Ectodermal cell (in vitro differentiated cells): Measurements from ENCODE around the gene TOMT.
"Not testable (repeated sequence)": the region's sequence is repeated elsewhere in the genome, so short reads cannot be mapped to it uniquely, and the experiment has no call there.

Source experiments
- H3K27ac ChIP-seq: 2 replicates; pipeline ENCODE4 v1.7.0; 2013; ENCODE audit warnings: mild to moderate bottlenecking, low read depth, low read length; ENCODE audit not compliant: insufficient read depth, poor library complexity, severe bottlenecking
- H3K27me3 ChIP-seq: 2 replicates; pipeline ENCODE4 v1.7.0; 2013; ENCODE audit warnings: mild to moderate bottlenecking, low read length; ENCODE audit not compliant: insufficient read depth, control insufficient read depth, poor library complexity, severe bottlenecking
- H3K36me3 ChIP-seq: one replicate; pipeline ENCODE4 v1.7.0; 2013; ENCODE audit warnings: low read length; ENCODE audit not compliant: control insufficient read depth, insufficient read depth
- H3K4me1 ChIP-seq: one replicate; pipeline ENCODE4 v1.7.0; 2013; ENCODE audit warnings: low read length; ENCODE audit not compliant: control insufficient read depth, insufficient read depth
- H3K4me3 ChIP-seq: 2 replicates; pipeline ENCODE4 v1.7.0; 2013; ENCODE audit warnings: low read depth, low read length, control low read depth; ENCODE audit not compliant: insufficient read depth
- H3K9me3 ChIP-seq: 2 replicates; pipeline ENCODE4 v1.7.0; 2013; ENCODE audit warnings: mild to moderate bottlenecking, low read length, moderate library complexity; ENCODE audit not compliant: control insufficient read depth
- WGBS, 2 experiments: methylation state at CpG; one replicate each; pipeline ENCODE4 v1.1.7; 2013; ENCODE audit warnings: missing lambda C conversion rate in 2 of 2; 5-methylcytosine and 5-hydroxymethylcytosine counted together

TOMT gene

DNA sequence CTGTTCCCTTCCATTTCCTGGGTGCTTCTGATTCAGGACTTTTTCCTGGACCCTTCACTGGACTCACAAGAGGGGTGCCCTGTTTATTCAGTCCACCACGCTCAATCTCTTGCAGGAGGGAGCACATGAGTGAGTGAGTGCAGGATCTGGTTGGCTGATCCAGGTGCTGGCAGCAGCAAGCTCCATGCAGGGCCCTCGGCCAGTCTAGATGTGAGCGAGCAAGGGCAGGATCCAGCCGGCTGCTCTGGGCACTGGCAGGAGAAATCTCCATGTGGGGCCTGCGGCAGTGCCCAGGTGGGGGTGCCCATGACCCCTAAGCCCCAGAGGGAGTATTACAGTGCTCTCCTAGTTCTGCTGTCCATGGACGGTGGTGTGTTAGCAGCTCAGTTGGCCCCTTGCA is 18.3 kb downstream of the TOMT start:
- Histone ChIP-seq H3K27me3 (peaks cover 4% of the 10 kb centered on the region), H3K4me1 (no peaks in the 10 kb centered on the region), H3K9me3 (no peaks in the 10 kb centered on the region), H3K27ac (no peak overlapping the region), H3K4me3 (no peak overlapping the region), H3K36me3 (no peaks in the 10 kb centered on the region)
- 90 to 91% methylated on average over 6 of the region's 6 CpGs for WGBS, 2 experiments

DNA sequence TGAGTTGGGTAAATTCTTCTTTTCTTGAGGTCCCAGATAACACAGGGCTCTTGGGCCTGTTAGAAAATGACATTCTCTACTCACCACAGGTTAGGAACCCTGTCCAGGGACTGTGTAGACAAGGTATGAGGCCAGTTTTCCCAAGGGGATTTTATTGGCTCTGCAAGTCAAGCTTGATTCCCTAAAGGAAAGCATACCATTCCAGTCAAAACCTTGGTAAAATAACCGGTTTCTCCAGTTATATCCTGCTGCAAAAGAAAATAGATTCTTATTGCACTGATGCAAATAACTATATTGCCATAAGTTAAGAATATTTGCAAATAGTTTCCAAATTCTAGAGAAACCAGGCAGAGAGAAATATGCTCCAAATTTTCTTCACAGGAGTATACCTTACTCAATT is 20.2 kb downstream of the TOMT start:
- H3K4me3 ChIP-seq: no peak overlapping the region
- H3K27ac ChIP-seq: no peak overlapping the region
- H3K36me3 ChIP-seq: no peaks in the 10 kb centered on the region
- H3K9me3 ChIP-seq: no peaks in the 10 kb centered on the region
- H3K4me1 ChIP-seq: no peaks in the 10 kb centered on the region
- peaks cover 4% of the 10 kb centered on the region for H3K27me3 ChIP-seq
- 77% methylated on average over 1 of the region's 1 CpG; no CpG with 5 or more reads in 1 of the 2 experiments for WGBS, 2 experiments

DNA sequence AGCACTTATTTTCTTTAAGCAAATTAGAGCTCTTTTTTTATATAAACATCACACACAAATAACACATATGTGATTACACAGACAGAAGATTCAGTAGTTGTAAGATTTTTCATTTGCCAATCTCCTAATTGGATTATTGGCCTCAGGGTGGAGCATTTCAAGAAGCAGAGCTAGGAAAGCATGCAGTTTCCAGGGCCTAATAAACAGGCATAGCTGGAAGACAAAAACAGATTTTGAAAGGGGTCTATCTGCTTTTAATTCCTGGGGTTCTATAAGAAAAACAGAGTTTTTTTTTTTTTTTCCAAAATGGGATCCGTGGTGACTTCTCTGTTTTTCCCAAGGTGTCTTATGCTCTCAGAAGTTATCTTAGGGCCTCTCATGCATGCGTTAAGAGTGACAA is 22.2 kb downstream of the TOMT start:
- 49 to 58% methylated on average over 2 of the region's 2 CpGs for WGBS, 2 experiments
- no peak overlapping the region for H3K27ac ChIP-seq
- no peaks in the 10 kb centered on the region for H3K9me3 ChIP-seq
- no peak overlapping the region for H3K4me3 ChIP-seq
- H3K4me1 ChIP-seq: no peaks in the 10 kb centered on the region
- peaks cover 3% of the 10 kb centered on the region for H3K27me3 ChIP-seq
- no peaks in the 10 kb centered on the region for H3K36me3 ChIP-seq

DNA sequence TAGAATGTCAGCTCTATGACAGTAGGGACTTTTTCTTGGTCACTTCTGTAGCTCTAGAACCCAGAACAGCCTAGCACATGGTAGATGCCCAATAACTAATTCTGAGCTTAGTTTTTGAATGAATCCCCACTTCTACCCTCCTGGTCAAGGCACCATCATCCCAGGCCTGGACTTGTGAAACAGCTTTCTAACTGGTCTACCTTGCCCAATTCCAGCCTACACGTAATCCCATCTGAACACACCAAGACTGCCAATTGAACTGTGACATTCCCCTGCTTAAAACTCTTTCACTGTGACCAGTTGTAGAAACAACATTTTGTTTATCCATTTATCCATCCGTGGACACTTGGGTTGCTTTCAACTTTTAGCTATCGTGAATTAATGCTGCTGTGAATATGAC is 23.7 kb downstream of the TOMT start:
- 88 to 89% methylated on average over 3 of the region's 3 CpGs for WGBS, 2 experiments
- Histone ChIP-seq H3K4me3 (no peak overlapping the region), H3K4me1 (no peaks in the 10 kb centered on the region), H3K27ac (no peak overlapping the region), H3K36me3 (no peaks in the 10 kb centered on the region), H3K27me3 (peaks cover 5% of the 10 kb centered on the region), H3K9me3 (no peaks in the 10 kb centered on the region)

DNA sequence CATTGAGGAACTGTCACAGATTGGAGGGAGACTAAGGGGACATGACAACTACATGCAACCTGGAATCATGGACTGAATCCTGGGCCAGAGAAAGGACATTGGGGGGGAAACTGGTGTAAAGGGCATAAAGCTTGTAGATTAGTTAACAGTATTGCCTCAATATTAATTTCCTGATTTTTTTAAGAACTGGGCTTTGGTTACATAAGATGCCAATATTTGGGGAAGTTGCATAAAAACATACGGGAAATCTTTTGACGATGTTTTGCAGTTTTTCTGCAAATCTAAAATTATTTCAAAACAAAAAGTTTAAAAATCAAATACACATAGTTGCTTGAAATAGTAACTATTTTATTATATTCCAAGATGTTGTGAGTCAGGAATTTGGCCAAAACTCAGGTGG is 26.9 kb downstream of the TOMT start:
- no peaks in the 10 kb centered on the region for H3K36me3 ChIP-seq
- H3K9me3 ChIP-seq: no peaks in the 10 kb centered on the region
- no peak overlapping the region for H3K27ac ChIP-seq
- H3K4me1 ChIP-seq: no peaks in the 10 kb centered on the region
- no CpG with 5 or more reads among the region's 2 CpGs for WGBS, 2 experiments
- H3K27me3 ChIP-seq: peaks cover 5% of the 10 kb centered on the region
- no peak overlapping the region for H3K4me3 ChIP-seq

DNA sequence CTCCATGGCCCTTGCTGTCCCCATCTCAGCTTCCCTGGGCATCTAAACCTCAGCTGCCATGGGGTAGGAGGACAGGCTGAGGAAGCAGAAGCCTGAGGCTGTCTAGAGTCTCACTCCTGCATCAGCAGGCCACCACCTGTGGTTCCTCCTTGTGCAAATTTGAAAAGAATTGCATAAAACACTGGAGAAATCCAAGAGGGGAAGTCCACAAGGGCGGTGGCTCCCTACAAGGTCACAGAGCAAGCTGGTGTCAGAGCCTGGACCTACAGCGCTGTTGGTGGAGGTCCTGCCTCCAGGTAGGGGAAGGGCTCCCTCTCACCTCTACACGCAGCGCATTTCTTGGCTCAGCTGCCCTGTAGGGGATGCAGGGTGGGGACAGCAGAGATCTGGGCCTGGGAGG is 29.7 kb downstream of the TOMT start, which contains the start of gene FOLR3:
FOLR3 (plus strand) TSS at position 253 of the 400 bp plus-strand sequence. CDS start 228 bp downstream, outside the sequence.
- H3K27me3 ChIP-seq, H3K36me3 ChIP-seq, H3K27ac ChIP-seq, H3K4me3 ChIP-seq, H3K4me1 ChIP-seq, H3K9me3 ChIP-seq: not testable (repeated sequence)
- 89 to 92% methylated on average over 4 of the region's 4 CpGs for whole genome bisulfite sequencing, 2 experiments

DNA sequence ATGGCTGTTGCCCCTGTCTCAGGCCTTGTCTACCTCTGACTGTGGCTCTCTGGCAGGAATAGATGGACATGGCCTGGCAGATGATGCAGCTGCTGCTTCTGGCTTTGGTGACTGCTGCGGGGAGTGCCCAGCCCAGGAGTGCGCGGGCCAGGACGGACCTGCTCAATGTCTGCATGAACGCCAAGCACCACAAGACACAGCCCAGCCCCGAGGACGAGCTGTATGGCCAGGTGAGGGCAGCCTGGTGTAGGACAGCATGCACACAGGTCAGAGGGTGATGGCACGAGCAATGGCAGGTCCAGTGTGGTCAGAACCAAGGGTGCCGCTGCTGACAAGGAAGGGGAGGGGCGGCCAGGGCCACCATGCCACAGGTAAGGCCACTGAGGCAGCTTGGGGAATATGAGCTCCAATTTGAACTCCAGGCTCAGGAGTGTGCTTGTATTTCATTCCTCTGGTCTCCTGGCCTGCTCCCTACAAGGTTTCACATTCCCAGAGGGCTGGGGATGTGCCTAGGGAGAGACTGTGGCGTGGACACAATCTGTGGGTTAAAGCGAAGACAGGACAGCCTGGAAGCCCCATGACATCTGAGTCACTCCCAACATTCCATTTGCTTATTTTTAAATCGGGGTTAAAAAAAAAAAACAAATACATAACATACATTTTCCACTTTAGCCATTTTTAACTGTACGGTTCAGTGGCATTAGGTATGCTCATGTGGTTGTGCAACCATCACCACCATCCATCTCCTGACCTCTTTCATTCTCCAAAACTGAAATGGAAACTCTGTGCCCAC is 30.4 kb downstream of the TOMT start:
- Histone ChIP-seq H3K4me3 (no peak overlapping the region), H3K9me3 (no peaks in the 10 kb centered on the region), H3K36me3 (no peaks in the 10 kb centered on the region), H3K4me1 (no peaks in the 10 kb centered on the region), H3K27me3 (peaks cover 5% of the 10 kb centered on the region), H3K27ac (no peak overlapping the region)
- WGBS, 2 experiments: 90 to 91% methylated on average over 14 of the region's 14 CpGs

DNA sequence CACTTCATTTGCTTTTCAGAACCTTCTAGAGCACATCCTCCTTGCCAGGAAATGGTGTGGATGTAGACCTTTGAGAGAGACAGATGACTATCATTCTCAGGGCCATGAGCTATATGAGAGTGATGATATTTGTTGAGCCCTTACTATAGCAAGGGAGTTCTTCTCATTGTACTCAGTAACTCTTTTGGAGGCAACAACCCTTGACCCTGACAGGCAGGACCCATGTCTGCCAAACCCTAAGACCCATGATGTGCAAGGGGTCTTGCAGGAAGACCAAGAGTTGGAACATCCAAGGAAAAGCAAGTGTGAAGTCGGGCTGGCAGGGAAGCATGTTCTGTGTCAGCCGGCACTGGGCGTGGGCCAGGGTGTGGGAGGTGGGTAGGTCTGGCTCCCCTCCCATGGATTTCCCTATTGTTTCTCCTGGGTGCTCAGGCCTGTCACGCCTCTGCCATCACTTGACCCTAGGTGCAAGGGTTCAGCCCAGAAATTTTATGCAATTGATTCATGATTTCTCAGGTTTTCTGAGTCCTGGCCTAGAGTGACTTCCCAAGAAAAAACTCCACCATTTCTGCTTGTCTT is 31.0 kb downstream of the TOMT start:
- Histone ChIP-seq H3K9me3 (no peaks in the 10 kb centered on the region), H3K27me3 (peaks cover 5% of the 10 kb centered on the region), H3K27ac (no peak overlapping the region), H3K4me1 (no peaks in the 10 kb centered on the region), H3K36me3 (no peaks in the 10 kb centered on the region), H3K4me3 (no peak overlapping the region)
- WGBS, 2 experiments: 91 to 92% methylated on average over 4 of the region's 4 CpGs

DNA sequence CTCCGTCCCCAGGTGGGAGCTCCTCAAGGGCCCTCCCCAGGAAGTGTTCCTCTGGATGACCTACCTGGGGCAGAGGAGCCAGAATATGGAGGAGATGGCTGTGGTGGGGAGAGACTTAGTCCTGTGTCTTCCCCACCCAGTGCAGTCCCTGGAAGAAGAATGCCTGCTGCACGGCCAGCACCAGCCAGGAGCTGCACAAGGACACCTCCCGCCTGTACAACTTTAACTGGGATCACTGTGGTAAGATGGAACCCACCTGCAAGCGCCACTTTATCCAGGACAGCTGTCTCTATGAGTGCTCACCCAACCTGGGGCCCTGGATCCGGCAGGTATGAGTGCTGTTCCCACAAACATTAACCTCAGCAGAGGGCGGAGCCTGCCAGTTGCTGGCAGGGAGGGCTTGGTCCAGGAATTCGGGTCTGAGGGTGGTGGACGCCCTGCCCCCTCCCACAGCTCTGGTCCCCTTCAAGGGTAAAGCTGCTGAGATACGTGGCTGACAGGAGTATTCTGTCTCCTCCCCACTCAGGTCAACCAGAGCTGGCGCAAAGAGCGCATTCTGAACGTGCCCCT is 33.2 kb downstream of the TOMT start:
- 91 to 93% methylated on average over 9 to 12 of the region's 12 CpGs for WGBS, 2 experiments

DNA sequence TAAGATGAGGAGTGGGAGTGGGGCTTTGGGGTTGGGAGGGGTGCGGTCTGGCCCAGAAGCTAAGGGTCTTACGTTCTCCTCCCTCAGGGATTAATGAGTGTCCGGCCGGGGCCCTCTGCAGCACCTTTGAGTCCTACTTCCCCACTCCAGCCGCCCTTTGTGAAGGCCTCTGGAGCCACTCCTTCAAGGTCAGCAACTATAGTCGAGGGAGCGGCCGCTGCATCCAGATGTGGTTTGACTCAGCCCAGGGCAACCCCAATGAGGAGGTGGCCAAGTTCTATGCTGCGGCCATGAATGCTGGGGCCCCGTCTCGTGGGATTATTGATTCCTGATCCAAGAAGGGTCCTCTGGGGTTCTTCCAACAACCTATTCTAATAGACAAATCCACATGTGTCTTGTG is 33.8 kb downstream of the TOMT start:
- Histone ChIP-seq H3K27me3 (no peaks in the 10 kb centered on the region), H3K4me1 (no peaks in the 10 kb centered on the region), H3K36me3 (no peaks in the 10 kb centered on the region), H3K9me3 (no peaks in the 10 kb centered on the region), H3K4me3 (no peak overlapping the region), H3K27ac (no peak overlapping the region)
- 93 to 97% methylated on average over 11 of the region's 11 CpGs for WGBS, 2 experiments

More for the DNA sequence above, 33.2 kb downstream of the TOMT start:
- Histone ChIP-seq H3K9me3 (no peaks in the 10 kb centered on the region), H3K27ac (no peak overlapping the region), H3K4me3 (no peak overlapping the region), H3K4me1 (no peaks in the 10 kb centered on the region), H3K27me3 (no peaks in the 10 kb centered on the region), H3K36me3 (no peaks in the 10 kb centered on the region)
